Measurements from ENCODE around the gene NAB1. TPM values are rescaled to one million over a fixed set of nuclear protein-coding genes. Genes with fewer than 3 reads are reported as not detected.
A peak's percentile ranks its signal among the peaks of the same experiment; 100 is the strongest.

Gene NAB1
- polyA plus RNA-seq, 1 of the 3 experiments (the other 2 are of a cell fraction), result 9.7 TPM

- Histone ChIP-seq H3K79me2 (ENCODE audit: insufficient read depth) (no peaks in the 10 kb centered on the region), H3F3A (replicated peaks; ENCODE audit: insufficient read depth) (peaks cover 14% of the 10 kb centered on the region), H3K9me3 (no peaks in the 10 kb centered on the region), H3K4me2 (peak overlapping the region; percentile 13; the same call in 1 of the 2 replicates), H4K20me1 (ENCODE audit: insufficient read depth) (no peaks in the 10 kb centered on the region), H3K4me1 (ENCODE audit: control insufficient read depth in 1 of 2, insufficient read depth in 2 of 2, low read depth in 1 of 2, low read length in 1 of 2) (peaks cover 12 to 15% of the 10 kb centered on the region in 2 experiments), H3K27me3 (ENCODE audit: insufficient read depth) (no peaks in the 10 kb centered on the region), H3K27ac (ENCODE audit: low read depth in 2 of 2, low read length in 1 of 2) (peak overlapping the region; percentile 16 to 75; a peak in 1 of 4 replicates), H3K36me3 (replicated peaks in 1 of 2; ENCODE audit: control insufficient read depth in 1 of 2, insufficient read depth in 2 of 2, low read length in 1 of 2) (no peaks in the 10 kb centered on the region), H3K4me3 (ENCODE audit: low read depth in 2 of 2, low read length in 1 of 2) (no peak overlapping the region), H3K9ac (no peak overlapping the region), H2AFZ (ENCODE audit: low read depth) (peak overlapping the region; percentile 21; the same call in 1 of the 2 replicates), H3K9me2 (no peaks in the 10 kb centered on the region)
- DNase-seq, result no peak
- peak; percentile 66 for TF ChIP-seq PBX3 (IDR thresholded peaks at IDR 0.05)
- no peak for TF ChIP-seq RFX5 (IDR thresholded peaks at IDR 0.05; ENCODE audit: low read length)
- TF ChIP-seq, protein P1, sequence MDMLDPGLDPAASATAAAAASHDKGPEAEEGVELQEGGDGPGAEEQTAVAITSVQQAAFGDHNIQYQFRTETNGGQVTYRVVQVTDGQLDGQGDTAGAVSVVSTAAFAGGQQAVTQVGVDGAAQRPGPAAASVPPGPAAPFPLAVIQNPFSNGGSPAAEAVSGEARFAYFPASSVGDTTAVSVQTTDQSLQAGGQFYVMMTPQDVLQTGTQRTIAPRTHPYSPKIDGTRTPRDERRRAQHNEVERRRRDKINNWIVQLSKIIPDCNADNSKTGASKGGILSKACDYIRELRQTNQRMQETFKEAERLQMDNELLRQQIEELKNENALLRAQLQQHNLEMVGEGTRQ (IDR thresholded peaks at IDR 0.05; ENCODE audit: borderline replicate concordance, low read depth, low read length), result no peak
- TF ChIP-seq MEF2A (IDR thresholded peaks at IDR 0.05; ENCODE audit: borderline replicate concordance, low read depth), result no peak
- TF ChIP-seq, protein P2, sequence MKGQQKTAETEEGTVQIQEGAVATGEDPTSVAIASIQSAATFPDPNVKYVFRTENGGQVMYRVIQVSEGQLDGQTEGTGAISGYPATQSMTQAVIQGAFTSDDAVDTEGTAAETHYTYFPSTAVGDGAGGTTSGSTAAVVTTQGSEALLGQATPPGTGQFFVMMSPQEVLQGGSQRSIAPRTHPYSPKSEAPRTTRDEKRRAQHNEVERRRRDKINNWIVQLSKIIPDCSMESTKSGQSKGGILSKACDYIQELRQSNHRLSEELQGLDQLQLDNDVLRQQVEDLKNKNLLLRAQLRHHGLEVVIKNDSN (IDR thresholded peaks at IDR 0.05; ENCODE audit: borderline replicate concordance, low read depth), result no peak
- no peak for TF ChIP-seq RAD21 (IDR thresholded peaks at IDR 0.05; ENCODE audit: low read length)
- TF ChIP-seq FOSL2 (IDR thresholded peaks at IDR 0.05; ENCODE audit: borderline replicate concordance, low read depth), result peak; percentile 28; the same call in 1 of the 2 replicates
- TF ChIP-seq POLR2AphosphoS5 (IDR thresholded peaks at IDR 0.05; ENCODE audit: low read depth, low read length), result no peak
- TF ChIP-seq SIN3A (IDR thresholded peaks at IDR 0.05; ENCODE audit: borderline replicate concordance, low read depth, low read length), result no peak
- TF ChIP-seq EZH2phosphoT487 (IDR thresholded peaks at IDR 0.05; ENCODE audit: borderline replicate concordance, low read depth), result no peak
- TF ChIP-seq ELF1 (IDR thresholded peaks at IDR 0.05), result no peak
- no peak for TF ChIP-seq NFIC (IDR thresholded peaks at IDR 0.05; ENCODE audit: borderline replicate concordance)
- TF ChIP-seq CTCF (IDR thresholded peaks at IDR 0.05), result no peak
- CTCF ChIA-PET, result no interaction called here
- 33% methylated on average over 3 of the region's 3 CpGs for WGBS (ENCODE audit: low lambda C conversion rate)
- POLR2A ChIA-PET, result no interaction called here
Measured at GRCh38 chr2:190636361-190636760, 12.5 kb upstream of the NAB1 start.

All from SK-N-SH (cell line).